Chondrocyte (in vitro differentiated cells): ENCODE results near the gene ZBTB7A. TPM values are rescaled to one million over a fixed set of nuclear protein-coding genes. Genes with fewer than 3 reads are reported as not detected.

Experiments
- DNase-seq: peaks from one replicate; pipeline ENCODE4 v3.0.0; 2021; ENCODE audit warnings: mixed read lengths, low spot score
- H3K27ac Mint-ChIP-seq: one replicate; pipeline ENCODE4 v1.8.0; 2021; ENCODE audit warnings: mild to moderate bottlenecking, moderate library complexity, mixed read lengths; ENCODE audit not compliant: unreplicated experiment
- H3K27me3 Mint-ChIP-seq: 2 replicates; pipeline ENCODE4 v1.8.0; 2021; ENCODE audit warnings: low read depth, mixed read lengths
- H3K36me3 Mint-ChIP-seq: 2 replicates; pipeline ENCODE4 v1.8.0; 2021; ENCODE audit warnings: low read depth, mixed read lengths
- H3K4me1 Mint-ChIP-seq: 2 replicates; pipeline ENCODE4 v1.8.0; 2021; ENCODE audit warnings: low read depth, mild to moderate bottlenecking, mixed read lengths
- H3K4me3 Mint-ChIP-seq: one replicate; pipeline ENCODE4 v1.8.0; 2021; ENCODE audit warnings: mild to moderate bottlenecking, moderate library complexity, mixed read lengths; ENCODE audit not compliant: unreplicated experiment
- H3K9me3 Mint-ChIP-seq: 2 replicates; pipeline ENCODE4 v1.8.0; 2021; ENCODE audit warnings: low read depth, mixed read lengths
- CTCF ChIP-seq: fragments of 200-600 bp; sonication (generic); IDR thresholded peaks from 2 replicates; pipeline ENCODE4 v1.5.0; 2021; ENCODE audit warnings: antibody characterized with exemption, mild to moderate bottlenecking, moderate library complexity
- total RNA-seq: library from RNA; stranded (reverse); gene quantifications from 3 replicates; pipeline ENCODE4 v1.2.1, GENCODE V29; 2021

The ZBTB7A gene
- total RNA-seq, 1 donor from 2014 or later, result 29.5 TPM

- no peaks in the 10 kb centered on the region for H3K9me3 Mint-ChIP-seq
- no peak overlapping the region for H3K4me3 Mint-ChIP-seq
- no peaks in the 10 kb centered on the region for H3K27me3 Mint-ChIP-seq
- H3K27ac Mint-ChIP-seq, result no peak overlapping the region
- TF ChIP-seq CTCF, result no peak
- DNase-seq, result no peak
- no peaks in the 10 kb centered on the region for H3K4me1 Mint-ChIP-seq
- peaks cover 8% of the 10 kb centered on the region for H3K36me3 Mint-ChIP-seq
Measured at GRCh38 chr19:4018140-4018613, 48.5 kb downstream of the ZBTB7A start.

GRCh38 chr19:4016903-4017638 lies 49.6 kb downstream of the ZBTB7A start:
- no peaks in the 10 kb centered on the region for H3K4me1 Mint-ChIP-seq
- H3K36me3 Mint-ChIP-seq, result peaks cover 11% of the 10 kb centered on the region
- TF ChIP-seq CTCF, result no peak
- H3K27me3 Mint-ChIP-seq, result no peaks in the 10 kb centered on the region
- H3K4me3 Mint-ChIP-seq, result no peak overlapping the region
- no peak overlapping the region for H3K27ac Mint-ChIP-seq
- no peaks in the 10 kb centered on the region for H3K9me3 Mint-ChIP-seq
- peak; percentile 86 for DNase-seq

- Mint-ChIP-seq H3K4me1 (no peaks in the 10 kb centered on the region), H3K4me3 (no peak overlapping the region), H3K27me3 (no peaks in the 10 kb centered on the region), H3K36me3 (peaks cover 8% of the 10 kb centered on the region), H3K9me3 (no peaks in the 10 kb centered on the region), H3K27ac (no peak overlapping the region)
- no peak for TF ChIP-seq CTCF
- no peak for DNase-seq
Measured at GRCh38 chr19:4016486-4016885, 50.2 kb downstream of the ZBTB7A start.

GRCh38 chr19:4015705-4016402 lies 50.8 kb downstream of the ZBTB7A start:
- H3K9me3 Mint-ChIP-seq, result no peaks in the 10 kb centered on the region

More at GRCh38 chr19:4015705-4016402, 50.8 kb downstream of the ZBTB7A start:
- Mint-ChIP-seq H3K4me3 (no peak overlapping the region), H3K27me3 (no peaks in the 10 kb centered on the region), H3K4me1 (no peaks in the 10 kb centered on the region), H3K36me3 (peaks cover 6% of the 10 kb centered on the region), H3K27ac (no peak overlapping the region)
- no peak for TF ChIP-seq CTCF
- peak; percentile 86 for DNase-seq
